Epithelial cell of esophagus (primary cell): ENCODE results near the gene DUSP22.

ENCODE experiments used
- DNase-seq: peaks from one replicate; pipeline ENCODE4 v3.0.0; 2010; ENCODE audit warnings: low read depth
- H3K4me3 ChIP-seq: 2 replicates; pipeline ENCODE4 v1.5.1; 2011; ENCODE audit warnings: mild to moderate bottlenecking, low read length, control low read depth
- CTCF ChIP-seq: IDR thresholded peaks from 2 replicates; pipeline ENCODE4 v1.5.1; 2011; ENCODE audit warnings: low read depth, mild to moderate bottlenecking, low read length, control low read depth, inconsistent platforms; ENCODE audit not compliant: insufficient read depth; ENCODE audit errors: missing control alignments

The DUSP22 gene

GRCh38 chr6:337805-338368, 45.6 kb downstream of the DUSP22 start:
- peak; percentile 50 for DNase-seq
- no peak for TF ChIP-seq CTCF
- no peak overlapping the region for H3K4me3 ChIP-seq

- TF ChIP-seq CTCF: no peak
- no peak for DNase-seq
- H3K4me3 ChIP-seq: no peak overlapping the region
Observed at GRCh38 chr6:338815-339262, 46.6 kb downstream of the DUSP22 start.

- TF ChIP-seq CTCF: no peak
- H3K4me3 ChIP-seq: no peak overlapping the region
- DNase-seq: no peak
Observed at GRCh38 chr6:339480-339879, 47.2 kb downstream of the DUSP22 start.

GRCh38 chr6:340186-340955, 48.1 kb downstream of the DUSP22 start:
- no peak overlapping the region for H3K4me3 ChIP-seq
- no peak for DNase-seq
- TF ChIP-seq CTCF: no peak

GRCh38 chr6:340991-341827, 48.9 kb downstream of the DUSP22 start:
- no peak for TF ChIP-seq CTCF
- no peak for DNase-seq
- H3K4me3 ChIP-seq: no peak overlapping the region

- H3K4me3 ChIP-seq: no peak overlapping the region
- TF ChIP-seq CTCF: no peak
- DNase-seq: no peak
Observed at GRCh38 chr6:341914-342831, 49.9 kb downstream of the DUSP22 start.
